ENCODE measurements around the gene TIMP3. TPM values are rescaled to one million over a fixed set of nuclear protein-coding genes. Genes with fewer than 3 reads are reported as not detected.

Gene TIMP3
- total RNA-seq, 1 donor = 924 TPM

DNA sequence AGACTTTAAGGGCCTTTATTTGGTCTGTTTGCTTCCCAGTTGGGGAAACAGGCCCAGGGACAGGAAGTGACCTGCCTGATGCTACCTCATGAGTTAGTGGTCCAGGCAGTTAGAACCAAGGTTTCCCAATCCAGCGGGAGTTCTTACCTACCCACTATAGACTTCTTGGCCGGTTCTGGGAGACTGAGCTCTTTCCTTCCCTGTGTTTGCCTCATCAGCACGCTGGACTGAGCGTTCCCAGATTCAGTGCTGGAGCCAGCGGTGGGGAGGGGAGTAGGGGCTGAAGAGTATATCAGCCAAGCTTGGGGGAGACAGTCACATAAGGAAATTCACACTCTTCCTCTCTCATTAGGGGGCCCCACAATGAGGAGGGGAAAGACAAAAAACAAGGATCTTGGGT, 27.1 kb downstream of the TIMP3 start:
- DNase-seq (ENCODE audit: low read depth) = no peak
- no peak overlapping the region for H3K4me3 ChIP-seq (ENCODE audit: low read depth, low read length)
- TF ChIP-seq, protein P1, sequence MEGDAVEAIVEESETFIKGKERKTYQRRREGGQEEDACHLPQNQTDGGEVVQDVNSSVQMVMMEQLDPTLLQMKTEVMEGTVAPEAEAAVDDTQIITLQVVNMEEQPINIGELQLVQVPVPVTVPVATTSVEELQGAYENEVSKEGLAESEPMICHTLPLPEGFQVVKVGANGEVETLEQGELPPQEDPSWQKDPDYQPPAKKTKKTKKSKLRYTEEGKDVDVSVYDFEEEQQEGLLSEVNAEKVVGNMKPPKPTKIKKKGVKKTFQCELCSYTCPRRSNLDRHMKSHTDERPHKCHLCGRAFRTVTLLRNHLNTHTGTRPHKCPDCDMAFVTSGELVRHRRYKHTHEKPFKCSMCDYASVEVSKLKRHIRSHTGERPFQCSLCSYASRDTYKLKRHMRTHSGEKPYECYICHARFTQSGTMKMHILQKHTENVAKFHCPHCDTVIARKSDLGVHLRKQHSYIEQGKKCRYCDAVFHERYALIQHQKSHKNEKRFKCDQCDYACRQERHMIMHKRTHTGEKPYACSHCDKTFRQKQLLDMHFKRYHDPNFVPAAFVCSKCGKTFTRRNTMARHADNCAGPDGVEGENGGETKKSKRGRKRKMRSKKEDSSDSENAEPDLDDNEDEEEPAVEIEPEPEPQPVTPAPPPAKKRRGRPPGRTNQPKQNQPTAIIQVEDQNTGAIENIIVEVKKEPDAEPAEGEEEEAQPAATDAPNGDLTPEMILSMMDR (IDR thresholded peaks at IDR 0.05; ENCODE audit: insufficient read depth, low read depth, low read length) = no peak

DNA sequence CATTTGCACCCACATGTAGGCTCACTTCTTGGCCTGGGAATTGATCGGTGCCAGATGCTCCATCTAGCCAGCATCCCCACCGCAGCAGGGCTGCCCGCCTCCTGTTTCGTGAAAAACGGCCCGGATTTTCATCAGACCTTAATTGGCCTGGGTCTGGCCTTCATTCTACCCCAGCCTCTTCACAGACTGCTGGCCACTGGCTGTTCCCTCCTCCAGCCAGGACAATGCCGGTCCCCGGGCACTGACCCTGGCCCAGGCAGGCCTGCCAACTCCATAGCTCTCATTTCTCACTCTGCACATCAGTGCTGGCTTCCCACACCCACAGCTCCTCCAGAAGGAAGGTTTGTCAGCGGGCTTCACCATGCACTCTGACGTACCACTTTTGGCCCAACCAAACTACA, 27.9 kb downstream of the TIMP3 start:
- H3K4me3 ChIP-seq (ENCODE audit: low read depth, low read length) = no peak overlapping the region
- TF ChIP-seq, protein P1 (IDR thresholded peaks at IDR 0.05; ENCODE audit: insufficient read depth, low read depth, low read length) = no peak
- DNase-seq (ENCODE audit: low read depth) = no peak

DNA sequence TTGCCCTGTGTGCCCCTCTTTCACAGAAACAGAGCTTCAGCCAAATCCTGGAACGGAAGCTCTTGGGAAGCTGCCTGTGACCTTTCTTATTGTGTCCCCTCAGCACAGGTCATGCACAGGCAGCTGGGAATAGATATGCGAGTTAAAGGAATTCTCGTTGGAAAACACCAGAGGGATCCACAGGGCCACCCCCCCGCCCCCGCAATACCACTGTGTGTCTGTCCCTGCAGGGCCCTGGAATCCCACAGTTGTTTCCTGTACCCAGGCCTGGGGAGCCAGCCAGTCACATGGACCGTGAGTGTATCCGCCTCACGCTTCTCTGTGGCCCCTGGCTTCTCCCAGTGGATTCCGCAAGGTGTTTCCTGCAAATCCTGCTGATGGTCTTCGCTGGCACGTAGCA, 29.0 kb downstream of the TIMP3 start:
- H3K4me3 ChIP-seq (ENCODE audit: low read depth, low read length) = no peak overlapping the region
- TF ChIP-seq, protein P1 (IDR thresholded peaks at IDR 0.05; ENCODE audit: insufficient read depth, low read depth, low read length) = no peak
- no peak for DNase-seq (ENCODE audit: low read depth)

DNA sequence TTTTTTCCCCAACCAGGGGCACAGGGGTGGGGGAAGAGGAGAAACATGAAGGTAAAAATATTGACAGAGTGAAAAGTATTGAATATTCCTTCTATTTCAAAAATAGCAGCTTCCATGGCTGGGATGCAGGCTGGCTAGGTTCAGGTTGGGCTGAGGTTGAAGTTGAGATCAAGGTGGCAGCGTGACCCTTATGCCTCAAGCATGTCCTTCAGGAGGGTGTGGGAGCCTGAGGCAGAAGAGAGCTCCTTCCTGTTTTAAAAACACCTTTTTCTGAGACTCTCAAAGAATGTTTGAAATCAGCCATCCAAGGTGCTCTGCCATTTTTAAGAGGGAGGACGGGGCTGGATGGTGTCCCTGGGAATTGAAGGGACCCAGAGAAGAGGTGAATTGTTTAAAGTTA, 29.5 kb downstream of the TIMP3 start:
- no peak overlapping the region for H3K4me3 ChIP-seq (ENCODE audit: low read depth, low read length)
- no peak for DNase-seq (ENCODE audit: low read depth)
- TF ChIP-seq, protein P1 (IDR thresholded peaks at IDR 0.05; ENCODE audit: insufficient read depth, low read depth, low read length) = no peak

DNA sequence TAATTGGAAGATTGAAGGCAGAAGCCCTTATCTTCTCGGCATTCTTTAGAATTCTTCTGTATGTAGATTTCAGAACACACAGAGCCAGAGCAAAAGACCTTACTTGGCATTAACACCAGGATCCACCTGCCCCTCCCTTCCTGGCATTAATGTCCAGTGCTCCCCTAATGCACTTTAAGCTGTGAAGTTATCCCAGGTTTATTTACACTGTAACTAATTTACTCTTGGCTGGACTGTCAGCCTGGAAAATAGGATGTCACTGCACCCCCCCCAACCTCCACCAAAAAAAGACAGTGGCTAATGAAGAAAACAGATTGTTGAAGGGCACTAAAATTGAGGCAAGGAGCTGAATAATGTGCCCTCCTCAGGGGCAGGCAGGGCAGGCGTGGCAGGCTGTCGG, 30.1 kb downstream of the TIMP3 start:
- TF ChIP-seq, protein P1 (IDR thresholded peaks at IDR 0.05; ENCODE audit: insufficient read depth, low read depth, low read length) = no peak
- no peak for DNase-seq (ENCODE audit: low read depth)
- no peak overlapping the region for H3K4me3 ChIP-seq (ENCODE audit: low read depth, low read length)

DNA sequence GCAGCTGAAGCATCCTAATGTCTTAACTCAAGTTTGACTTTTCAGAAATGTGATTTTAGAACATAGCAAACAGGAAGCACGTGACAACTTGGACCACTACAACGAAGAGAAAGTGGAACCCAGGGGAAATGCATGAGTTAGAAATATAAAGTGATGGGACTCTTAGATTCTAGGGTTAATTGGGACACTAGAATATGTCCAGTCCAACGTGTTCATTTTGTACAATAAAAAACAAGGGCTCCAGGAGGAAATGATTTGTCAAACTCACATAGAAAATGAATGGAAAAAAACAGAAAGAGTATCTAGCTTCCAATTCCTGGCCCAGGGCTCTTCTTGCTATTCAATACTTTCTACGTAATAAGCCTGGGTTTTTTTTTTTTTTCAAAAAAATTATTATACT, 30.7 kb downstream of the TIMP3 start:
- no peak for DNase-seq (ENCODE audit: low read depth)
- no peak overlapping the region for H3K4me3 ChIP-seq (ENCODE audit: low read depth, low read length)
- TF ChIP-seq, protein P1 (IDR thresholded peaks at IDR 0.05; ENCODE audit: insufficient read depth, low read depth, low read length) = no peak

Data from fibroblast of villous mesenchyme (primary cell).